WTC11 (cell line): ENCODE results near the gene HOXA10. TPM values are rescaled to one million over a fixed set of nuclear protein-coding genes. Genes with fewer than 3 reads are reported as not detected.

ENCODE experiments used
- ATAC-seq: fragments of 200-7000 bp; cut with Tn5 transposase; 2 replicates; pipeline ENCODE4 v1.10.0; 2021; ENCODE audit warnings: mild to moderate bottlenecking, moderate library complexity
- CTCF ChIA-PET: fragments of 300-600 bp; sonication (Branson Sonifier 250); formaldehyde crosslinking; loops from one replicate; lab custom pipeline; 2021; ENCODE audit warnings: antibody characterized with exemption; lab: Charles Lee
- POLR2A ChIA-PET: fragments of 350-600 bp; sonication (Branson Sonifier 250); formaldehyde crosslinking; loops from one replicate; lab custom pipeline; 2021; ENCODE audit warnings: antibody characterized with exemption; lab: Charles Lee
- DNase-seq: peaks from one replicate; pipeline ENCODE4 v3.0.0; 2021; ENCODE audit warnings: low spot score
- H3K27ac Mint-ChIP-seq: 2 replicates; pipeline ENCODE4 v1.8.0; 2021; ENCODE audit warnings: mixed read lengths
- H3K27me3 Mint-ChIP-seq: 2 replicates; pipeline ENCODE4 v1.8.0; 2021; ENCODE audit warnings: low read depth, mild to moderate bottlenecking, moderate library complexity, mixed read lengths
- H3K36me3 Mint-ChIP-seq: 2 replicates; pipeline ENCODE4 v1.8.0; 2021; ENCODE audit warnings: mixed read lengths
- H3K4me1 Mint-ChIP-seq: 2 replicates; pipeline ENCODE4 v1.8.0; 2022; ENCODE audit warnings: mixed read lengths
- H3K4me3 Mint-ChIP-seq: 2 replicates; pipeline ENCODE4 v1.8.0; 2021; ENCODE audit warnings: mild to moderate bottlenecking, moderate library complexity, mixed read lengths
- H3K9me3 Mint-ChIP-seq: 2 replicates; pipeline ENCODE4 v1.8.0; 2021; ENCODE audit warnings: mixed read lengths
- AR ChIP-seq: fragments of 250-450 bp; sonication (Bioruptor Pico); IDR thresholded peaks from 2 replicates; pipeline ENCODE4 v1.9.0; 2021; ENCODE audit warnings: mild to moderate bottlenecking
- ATF2 ChIP-seq: sonication (generic); formaldehyde crosslinking; IDR thresholded peaks from 2 replicates; pipeline ENCODE4 v1.8.1; 2022; ENCODE audit warnings: low read depth, missing genetic modification reagents, borderline replicate concordance
- CBFB ChIP-seq: sonication (generic); formaldehyde crosslinking; IDR thresholded peaks from 2 replicates; pipeline ENCODE4 v1.8.1; 2022; ENCODE audit warnings: mild to moderate bottlenecking, low read depth, missing genetic modification reagents
- E2F1 ChIP-seq: sonication (generic); formaldehyde crosslinking; IDR thresholded peaks from 2 replicates; pipeline ENCODE4 v1.8.0; 2022; ENCODE audit warnings: mild to moderate bottlenecking, missing genetic modification reagents
- ELF4 ChIP-seq: sonication (generic); formaldehyde crosslinking; IDR thresholded peaks from 2 replicates; pipeline ENCODE4 v1.8.1; 2022; ENCODE audit warnings: low read depth, mild to moderate bottlenecking, moderate library complexity, missing genetic modification reagents
- GRHL2 ChIP-seq: fragments of 250-450 bp; sonication (Bioruptor Pico); IDR thresholded peaks from 2 replicates; pipeline ENCODE4 v1.8.0; 2022; ENCODE audit warnings: mild to moderate bottlenecking, moderate library complexity; ENCODE audit not compliant: insufficient replicate concordance, severe bottlenecking
- MAX ChIP-seq: sonication (generic); formaldehyde crosslinking; IDR thresholded peaks from 2 replicates; pipeline ENCODE4 v1.8.0; 2022; ENCODE audit warnings: mild to moderate bottlenecking, missing genetic modification reagents
- MXD4 ChIP-seq: fragments of 250-450 bp; sonication (Bioruptor Pico); IDR thresholded peaks from 2 replicates; pipeline ENCODE4 v1.8.0; 2021; ENCODE audit warnings: mild to moderate bottlenecking, moderate library complexity, borderline replicate concordance
- NFATC4 ChIP-seq: fragments of 250-450 bp; sonication (Bioruptor Pico); IDR thresholded peaks from 2 replicates; pipeline ENCODE4 v1.9.0; 2021; ENCODE audit warnings: mild to moderate bottlenecking
- NFE2L1 ChIP-seq: sonication (generic); formaldehyde crosslinking; IDR thresholded peaks from 2 replicates; pipeline ENCODE4 v1.8.1; 2023; ENCODE audit warnings: missing genetic modification reagents
- NR1H2 ChIP-seq: sonication (generic); formaldehyde crosslinking; IDR thresholded peaks from 2 replicates; pipeline ENCODE4 v1.9.0; 2021; ENCODE audit warnings: mild to moderate bottlenecking, moderate library complexity, missing genetic modification reagents
- PRRX2 ChIP-seq: fragments of 250-450 bp; sonication (Bioruptor Pico); IDR thresholded peaks from 2 replicates; pipeline ENCODE4 v1.8.0; 2021; ENCODE audit warnings: mild to moderate bottlenecking
- RORB ChIP-seq: fragments of 250-450 bp; sonication (Bioruptor Pico); IDR thresholded peaks from 2 replicates; pipeline ENCODE4 v1.9.0; 2021; ENCODE audit warnings: mild to moderate bottlenecking
- SMAD3 ChIP-seq: sonication (generic); formaldehyde crosslinking; IDR thresholded peaks from 2 replicates; pipeline ENCODE4 v1.8.0; 2022; ENCODE audit warnings: missing genetic modification reagents, mild to moderate bottlenecking, borderline replicate concordance
- SMAD4 ChIP-seq: sonication (generic); formaldehyde crosslinking; IDR thresholded peaks from 2 replicates; pipeline ENCODE4 v1.8.0; 2022; ENCODE audit warnings: mild to moderate bottlenecking, missing genetic modification reagents
- ZNF317 ChIP-seq: sonication (generic); formaldehyde crosslinking; IDR thresholded peaks from 2 replicates; pipeline ENCODE4 v1.8.1; 2023; ENCODE audit warnings: low read depth, mild to moderate bottlenecking, moderate library complexity, missing genetic modification reagents, borderline replicate concordance
- ZNF396 ChIP-seq: fragments of 250-450 bp; sonication (Bioruptor Pico); IDR thresholded peaks from 2 replicates; pipeline ENCODE4 v1.8.0; 2021; ENCODE audit warnings: mild to moderate bottlenecking, moderate library complexity, borderline replicate concordance
- ZNF423 ChIP-seq: fragments of 250-450 bp; sonication (Bioruptor Pico); IDR thresholded peaks from 2 replicates; pipeline ENCODE4 v2.1.2; 2022; ENCODE audit warnings: mild to moderate bottlenecking, moderate library complexity
- ZNF512 ChIP-seq: sonication (generic); formaldehyde crosslinking; IDR thresholded peaks from 2 replicates; pipeline ENCODE4 v1.8.1; 2022; ENCODE audit warnings: missing genetic modification reagents, borderline replicate concordance
- ZSCAN18 ChIP-seq: fragments of 250-450 bp; sonication (Bioruptor Pico); IDR thresholded peaks from 2 replicates; pipeline ENCODE4 v2.1.2; 2022; ENCODE audit warnings: mild to moderate bottlenecking, moderate library complexity
- total RNA-seq: library from RNA; stranded (reverse); gene quantifications from 3 replicates; pipeline ENCODE4 v1.2.3, GENCODE V29; 2021

Gene HOXA10
- total RNA-seq, 1 experiment from 2014 or later: 0.07 TPM

- H3K9me3 Mint-ChIP-seq: no peaks in the 10 kb centered on the region
- H3K27me3 Mint-ChIP-seq: peaks cover 100% of the 10 kb centered on the region
- H3K4me1 Mint-ChIP-seq: peaks cover 15% of the 10 kb centered on the region
- DNase-seq (peak; percentile 18), ATAC-seq (no peak)
- ChIA-PET CTCF (interaction anchor here (0.6 to 3.1 kb wide), 18 partner anchors 9 to 791 kb away, joined by 3 to 74 read pairs (median 8); partner anchors contain the start of genes HOXA3, HOXA5 and HOXA6), POLR2A (no interaction called here)
- no peaks in the 10 kb centered on the region for H3K36me3 Mint-ChIP-seq
- no peak for TF ChIP-seq SMAD3
- TF ChIP-seq PRRX2 (CRISPR knock-in tag): no peak
- TF ChIP-seq ZNF317: no peak
- TF ChIP-seq ZNF423 (CRISPR knock-in tag): no peak
- no peak for TF ChIP-seq CBFB (CRISPR knock-in tag)
- no peak for TF ChIP-seq MXD4 (CRISPR knock-in tag)
- no peak for TF ChIP-seq ELF4 (CRISPR knock-in tag)
- TF ChIP-seq ZNF512 (CRISPR knock-in tag): no peak
- no peak for TF ChIP-seq NFE2L1 (CRISPR knock-in tag)
- TF ChIP-seq ZNF396 (CRISPR knock-in tag): no peak
- TF ChIP-seq SMAD4 (CRISPR knock-in tag): no peak
- TF ChIP-seq E2F1 (CRISPR knock-in tag): no peak
- no peak for TF ChIP-seq AR (CRISPR knock-in tag)
- TF ChIP-seq ZSCAN18 (CRISPR knock-in tag): no peak
- no peak overlapping the region for H3K27ac Mint-ChIP-seq
- H3K4me3 Mint-ChIP-seq: peak overlapping the region; percentile 14; the same call in 1 of the 2 replicates
Observed at GRCh38 chr7:27160145-27160545, 14.0 kb downstream of the HOXA10 start.

GRCh38 chr7:27159266-27160144 is 14.6 kb downstream of the HOXA10 start:
- ChIA-PET POLR2A (no interaction called here), CTCF (interaction anchor here (0.8 to 1.0 kb wide), 4 partner anchors 9 to 790 kb away, joined by 3 read pairs; no protein-coding TSS in a partner anchor)
- Mint-ChIP-seq H3K36me3 (peaks cover 3% of the 10 kb centered on the region), H3K27ac (no peak overlapping the region), H3K4me3 (no peak overlapping the region), H3K9me3 (no peaks in the 10 kb centered on the region), H3K4me1 (peaks cover 16% of the 10 kb centered on the region), H3K27me3 (peaks cover 100% of the 10 kb centered on the region)
- ATAC-seq (no peak), DNase-seq (no peak)
- TF ChIP-seq GRHL2 (CRISPR knock-in tag) (no peak), ZNF512 (CRISPR knock-in tag) (no peak), RORB (no peak), ZSCAN18 (CRISPR knock-in tag) (no peak), MXD4 (CRISPR knock-in tag) (no peak), NR1H2 (CRISPR knock-in tag) (no peak), NFATC4 (CRISPR knock-in tag) (no peak), MAX (CRISPR knock-in tag) (no peak), ATF2 (no peak)
